ENCODE measurements around the gene SEPTIN2. TPM values are rescaled to one million over a fixed set of nuclear protein-coding genes. Genes with fewer than 3 reads are reported as not detected.
A peak's percentile ranks its signal among the peaks of the same experiment; 100 is the strongest.

Gene SEPTIN2
- total RNA-seq, 1 donor from 2014 or later = 552 TPM

GRCh38 chr2:241285596-241285995 is 30.1 kb upstream of the SEPTIN2 start:
- Histone ChIP-seq H2AFZ (ENCODE audit: low read depth, low read length) (no peak overlapping the region), H3K4me2 (ENCODE audit: low read length) (no peak overlapping the region), H3K27ac (ENCODE audit: low read depth, low read length) (no peak overlapping the region), H3K36me3 (ENCODE audit: insufficient read depth, low read length) (peaks cover 5% of the 10 kb centered on the region), H3K9ac (ENCODE audit: low read length) (no peak overlapping the region), H3K9me3 (ENCODE audit: insufficient read depth, low read depth, low read length) (no peaks in the 10 kb centered on the region), H3K79me2 (ENCODE audit: insufficient read depth, low read length) (peaks cover 97% of the 10 kb centered on the region), H4K20me1 (ENCODE audit: insufficient read depth, low read length) (peaks cover 86% of the 10 kb centered on the region), H3K4me3 (ENCODE audit: insufficient read depth, low read depth, low read length) (no peak overlapping the region), H3K4me1 (ENCODE audit: insufficient read depth, low read length) (no peaks in the 10 kb centered on the region), H3K27me3 (ENCODE audit: insufficient read depth, low read length) (no peaks in the 10 kb centered on the region)
- no peak for TF ChIP-seq CTCF (IDR thresholded peaks at IDR 0.05; ENCODE audit: insufficient read depth, low read depth, low read length)
- TF ChIP-seq EZH2 (IDR thresholded peaks at IDR 0.05; ENCODE audit: insufficient read depth, low read length) = no peak
- Mint-ChIP-seq H3K27me3 (ENCODE audit: low read depth, unreplicated experiment) (no peaks in the 10 kb centered on the region), H3K27ac (ENCODE audit: unreplicated experiment) (no peak overlapping the region), H3K9me3 (ENCODE audit: unreplicated experiment) (no peaks in the 10 kb centered on the region), H3K4me1 (ENCODE audit: low read depth, unreplicated experiment) (peaks cover 14% of the 10 kb centered on the region), H3K4me3 (ENCODE audit: unreplicated experiment) (no peak overlapping the region), H3K36me3 (ENCODE audit: low read depth, unreplicated experiment) (peaks cover 9% of the 10 kb centered on the region)
- DNase-seq (ENCODE audit: low read depth) (no peak), FAIRE-seq (no peak)

- H3K27ac Mint-ChIP-seq (ENCODE audit: unreplicated experiment) = no peak overlapping the region
- no peak overlapping the region for H3K4me3 Mint-ChIP-seq (ENCODE audit: unreplicated experiment)
- no peaks in the 10 kb centered on the region for H3K9me3 ChIP-seq (ENCODE audit: insufficient read depth, low read depth, low read length)
- no peak overlapping the region for H3K4me2 ChIP-seq (ENCODE audit: low read length)
- no peak for TF ChIP-seq EZH2 (IDR thresholded peaks at IDR 0.05; ENCODE audit: insufficient read depth, low read length)
- TF ChIP-seq CTCF (IDR thresholded peaks at IDR 0.05; ENCODE audit: insufficient read depth, low read depth, low read length) = no peak
- no peaks in the 10 kb centered on the region for H3K27me3 Mint-ChIP-seq (ENCODE audit: low read depth, unreplicated experiment)
- no peaks in the 10 kb centered on the region for H3K4me1 ChIP-seq (ENCODE audit: insufficient read depth, low read length)
- no peaks in the 10 kb centered on the region for H3K9me3 Mint-ChIP-seq (ENCODE audit: unreplicated experiment)
- H3K27ac ChIP-seq (ENCODE audit: low read depth, low read length) = no peak overlapping the region
- peaks cover 5% of the 10 kb centered on the region for H3K36me3 ChIP-seq (ENCODE audit: insufficient read depth, low read length)
- peak; percentile 39 for DNase-seq (ENCODE audit: low read depth)
- FAIRE-seq = no peak
- H4K20me1 ChIP-seq (ENCODE audit: insufficient read depth, low read length) = peaks cover 87% of the 10 kb centered on the region
- H3K27me3 ChIP-seq (ENCODE audit: insufficient read depth, low read length) = no peaks in the 10 kb centered on the region
- no peak overlapping the region for H3K4me3 ChIP-seq (ENCODE audit: insufficient read depth, low read depth, low read length)
- peaks cover 97% of the 10 kb centered on the region for H3K79me2 ChIP-seq (ENCODE audit: insufficient read depth, low read length)
- peaks cover 14% of the 10 kb centered on the region for H3K4me1 Mint-ChIP-seq (ENCODE audit: low read depth, unreplicated experiment)
- no peak overlapping the region for H2AFZ ChIP-seq (ENCODE audit: low read depth, low read length)
- H3K9ac ChIP-seq (ENCODE audit: low read length) = no peak overlapping the region
- peaks cover 9% of the 10 kb centered on the region for H3K36me3 Mint-ChIP-seq (ENCODE audit: low read depth, unreplicated experiment)
Observed at GRCh38 chr2:241286348-241287090, 29.2 kb upstream of the SEPTIN2 start.

- Histone ChIP-seq H4K20me1 (ENCODE audit: insufficient read depth, low read length) (peaks cover 90% of the 10 kb centered on the region), H3K4me1 (ENCODE audit: insufficient read depth, low read length) (no peaks in the 10 kb centered on the region), H3K36me3 (ENCODE audit: insufficient read depth, low read length) (peaks cover 5% of the 10 kb centered on the region), H3K27me3 (ENCODE audit: insufficient read depth, low read length) (no peaks in the 10 kb centered on the region), H2AFZ (ENCODE audit: low read depth, low read length) (no peak overlapping the region), H3K9me3 (ENCODE audit: insufficient read depth, low read depth, low read length) (no peaks in the 10 kb centered on the region), H3K79me2 (ENCODE audit: insufficient read depth, low read length) (peaks cover 99% of the 10 kb centered on the region), H3K4me3 (ENCODE audit: insufficient read depth, low read depth, low read length) (no peak overlapping the region), H3K4me2 (ENCODE audit: low read length) (no peak overlapping the region), H3K27ac (ENCODE audit: low read depth, low read length) (no peak overlapping the region), H3K9ac (ENCODE audit: low read length) (no peak overlapping the region)
- no peak overlapping the region for H3K4me3 Mint-ChIP-seq (ENCODE audit: unreplicated experiment)
- no peak overlapping the region for H3K27ac Mint-ChIP-seq (ENCODE audit: unreplicated experiment)
- no peaks in the 10 kb centered on the region for H3K27me3 Mint-ChIP-seq (ENCODE audit: low read depth, unreplicated experiment)
- no peaks in the 10 kb centered on the region for H3K9me3 Mint-ChIP-seq (ENCODE audit: unreplicated experiment)
- H3K36me3 Mint-ChIP-seq (ENCODE audit: low read depth, unreplicated experiment) = peaks cover 9% of the 10 kb centered on the region
- DNase-seq (ENCODE audit: low read depth) (no peak), FAIRE-seq (no peak)
- H3K4me1 Mint-ChIP-seq (ENCODE audit: low read depth, unreplicated experiment) = peaks cover 6% of the 10 kb centered on the region
- TF ChIP-seq EZH2 (IDR thresholded peaks at IDR 0.05; ENCODE audit: insufficient read depth, low read length) = no peak
- no peak for TF ChIP-seq CTCF (IDR thresholded peaks at IDR 0.05; ENCODE audit: insufficient read depth, low read depth, low read length)
Observed at GRCh38 chr2:241288324-241288888, 27.3 kb upstream of the SEPTIN2 start.

All from astrocyte (in vitro differentiated cells and primary cell).